GM12891 (cell line): Measurements from ENCODE around the gene LCE4A.

Experiments
- PAX5 ChIP-seq: IDR thresholded peaks from 2 replicates; pipeline ENCODE4 v1.6.1; 2011; ENCODE audit warnings: low read length, moderate library complexity, mild to moderate bottlenecking; ENCODE audit not compliant: insufficient read depth, severe bottlenecking
- POLR2A ChIP-seq: IDR thresholded peaks from 2 replicates; pipeline ENCODE4 v1.6.1; 2011; ENCODE audit warnings: low read depth, low read length, control low read depth
- POLR2AphosphoS5 ChIP-seq: IDR thresholded peaks from 2 replicates; pipeline ENCODE4 v1.6.1; 2011; ENCODE audit warnings: low read depth, low read length, control low read depth
- POU2F2 ChIP-seq: IDR thresholded peaks from 2 replicates; pipeline ENCODE4 v1.6.1; 2011; ENCODE audit warnings: low read depth, mild to moderate bottlenecking, control low read depth, low read length, moderate library complexity
- SPI1 ChIP-seq: IDR thresholded peaks from 2 replicates; pipeline ENCODE4 v1.6.1; 2011; ENCODE audit warnings: low read depth, low read length, control low read depth
- TAF1 ChIP-seq: IDR thresholded peaks from 2 replicates; pipeline ENCODE4 v1.6.1; 2011; ENCODE audit warnings: low read depth, low read length, control low read depth

DNA sequence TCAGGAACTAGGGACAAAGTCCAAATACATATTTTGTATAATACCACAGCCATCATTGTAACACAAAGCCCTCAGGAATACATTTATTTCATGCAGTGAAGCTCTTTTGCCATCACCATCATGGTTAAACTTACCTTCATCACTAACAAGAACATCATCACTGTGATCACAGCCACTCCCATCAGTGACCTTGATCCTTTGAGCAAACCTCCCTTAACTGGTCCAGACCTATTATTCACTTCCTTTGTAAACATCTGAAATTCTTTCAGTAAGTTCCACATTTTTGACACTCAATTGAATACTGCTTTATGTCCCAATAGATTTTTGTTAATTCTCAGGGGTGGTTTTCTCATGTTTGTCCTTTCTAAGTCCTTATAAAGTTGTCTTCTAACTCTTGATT is 33.7 kb downstream of the LCE4A start:
- TF ChIP-seq POLR2A (no peak), POLR2AphosphoS5 (no peak), POU2F2 (no peak), TAF1 (no peak), SPI1 (no peak), PAX5 (no peak)
